Measurements from ENCODE around the gene SAP25. TPM values are rescaled to one million over a fixed set of nuclear protein-coding genes. Genes with fewer than 3 reads are reported as not detected.

Gene SAP25
- total RNA-seq, 6 experiments from 2014 or later: 0.53 to 4.5 (median 2.2) TPM; not detected in 2

GRCh38 chr7:100562195-100563099, 11.3 kb downstream of the SAP25 start:
- intact Hi-C loops (cut with DNase I): loop anchor here (5.0 to 10.0 kb wide), 3 partner anchors 85 to 132 kb away; partner anchors contain the start of genes GIGYF1 (in 1 of the 2) and TSC22D4 (in 1 of the 2)
- H3K27me3 ChIP-seq: no peaks in the 10 kb centered on the region
- H3K9me3 ChIP-seq: no peaks in the 10 kb centered on the region
- H3K4me1 ChIP-seq: peaks cover 0 to 40% (median 19%) of the 10 kb centered on the region in 4 donors
- no peak for TF ChIP-seq CTCF (IDR thresholded peaks at IDR 0.05)
- peaks cover 0 to 64% (median 26%) of the 10 kb centered on the region in 4 donors for H3K36me3 ChIP-seq
- DNase-seq: peak in 2 of 3 donors; percentile 43 to 64
- 71% methylated on average over 14 of the region's 26 CpGs for WGBS (ENCODE audit: insufficient coverage, low coverage, low lambda C conversion rate, missing lambda C conversion rate)
- no peak overlapping the region for H3K4me3 ChIP-seq
- peak overlapping the region in 1 of 3 donors; percentile 6 for H3K27ac ChIP-seq
- no peak for ATAC-seq

GRCh38 chr7:100561491-100562194, 12.1 kb downstream of the SAP25 start:
- no peak for DNase-seq
- ATAC-seq: no peak
- Histone ChIP-seq H3K9me3 (no peaks in the 10 kb centered on the region), H3K4me3 (no peak overlapping the region), H3K27ac (peak overlapping the region in 1 of 3 donors; percentile 6), H3K36me3 (peaks cover 0 to 72% (median 30%) of the 10 kb centered on the region in 4 donors), H3K27me3 (no peaks in the 10 kb centered on the region), H3K4me1 (peaks cover 0 to 34% (median 16%) of the 10 kb centered on the region in 4 donors)
- WGBS (ENCODE audit: insufficient coverage, low coverage, low lambda C conversion rate, missing lambda C conversion rate): 80% methylated on average over 1 of the region's 12 CpGs
- intact Hi-C loops (cut with DNase I): loop anchor here (5.0 to 10.0 kb wide), 3 partner anchors 84 to 133 kb away; partner anchors contain the start of genes GIGYF1 (in 1 of the 2) and TSC22D4 (in 1 of the 2)
- TF ChIP-seq POLR2A (IDR thresholded peaks at IDR 0.05) (no peak), CTCF (IDR thresholded peaks at IDR 0.05) (no peak)

- ATAC-seq (no peak), DNase-seq (no peak)
- H3K4me1 ChIP-seq: peaks cover 0 to 13% (median 3%) of the 10 kb centered on the region in 4 donors
- no peak for TF ChIP-seq CTCF (IDR thresholded peaks at IDR 0.05)
- no peak for TF ChIP-seq POLR2A (IDR thresholded peaks at IDR 0.05)
- no peaks in the 10 kb centered on the region for H3K27me3 ChIP-seq
- 52% methylated on average over 4 of the region's 4 CpGs for WGBS (ENCODE audit: insufficient coverage, low coverage, low lambda C conversion rate, missing lambda C conversion rate)
- intact Hi-C loops (cut with DNase I): no loop called here
- peaks cover 0 to 87% (median 36%) of the 10 kb centered on the region in 4 donors for H3K36me3 ChIP-seq
- H3K4me3 ChIP-seq: no peak overlapping the region
- no peaks in the 10 kb centered on the region for H3K9me3 ChIP-seq
- H3K27ac ChIP-seq: peak overlapping the region in 1 of 3 donors; percentile 29
Observed at GRCh38 chr7:100559127-100559526, 14.6 kb downstream of the SAP25 start.

GRCh38 chr7:100556541-100556940, 17.2 kb downstream of the SAP25 start:
- Histone ChIP-seq H3K36me3 (peaks cover 11 to 91% (median 41%) of the 10 kb centered on the region in 4 donors), H3K4me3 (no peak overlapping the region), H3K9me3 (no peaks in the 10 kb centered on the region), H3K27ac (peak overlapping the region in 1 of 3 donors; percentile 41), H3K4me1 (peaks cover 0 to 7% (median 0%) of the 10 kb centered on the region in 4 donors), H3K27me3 (no peaks in the 10 kb centered on the region)
- DNase-seq (no peak), ATAC-seq (peak; percentile 21 to 53 (median 42))
- intact Hi-C loops (cut with DNase I): no loop called here
- WGBS (ENCODE audit: insufficient coverage, low coverage, low lambda C conversion rate, missing lambda C conversion rate): 48% methylated on average over 4 of the region's 4 CpGs
- TF ChIP-seq CTCF (IDR thresholded peaks at IDR 0.05) (no peak), POLR2A (IDR thresholded peaks at IDR 0.05) (no peak)
